ENCODE data around the gene THAP7.

THAP7 gene

GRCh38 chr22:21030032-21030431, 28.1 kb upstream of the THAP7 start:
- TF ChIP-seq FOXP2 (optimal IDR thresholded peaks at IDR 0.05; ENCODE audit: borderline replicate concordance, extremely low read depth, extremely low read length, insufficient read depth) = no peak
- TF ChIP-seq REST (IDR thresholded peaks at IDR 0.05; ENCODE audit: insufficient read depth in 1 of 2, low read depth in 2 of 2, low read length in 2 of 2) = no peak
- no peak for TF ChIP-seq POLR2AphosphoS5 (IDR thresholded peaks at IDR 0.05; ENCODE audit: low read depth, low read length)
- TF ChIP-seq TAF1 (IDR thresholded peaks at IDR 0.05; ENCODE audit: borderline replicate concordance, insufficient read depth, low read length) = no peak
- no peak for TF ChIP-seq SIN3A (IDR thresholded peaks at IDR 0.05; ENCODE audit: borderline replicate concordance, insufficient read depth, low read length)

GRCh38 chr22:21029486-21030025, 27.6 kb upstream of the THAP7 start:
- TF ChIP-seq SIN3A (IDR thresholded peaks at IDR 0.05; ENCODE audit: borderline replicate concordance, insufficient read depth, low read length) = no peak

- TF ChIP-seq TAF1 (IDR thresholded peaks at IDR 0.05; ENCODE audit: borderline replicate concordance, insufficient read depth, low read length) = no peak
- no peak for TF ChIP-seq SIN3A (IDR thresholded peaks at IDR 0.05; ENCODE audit: borderline replicate concordance, insufficient read depth, low read length)
- no peak for TF ChIP-seq FOXP2 (optimal IDR thresholded peaks at IDR 0.05; ENCODE audit: borderline replicate concordance, extremely low read depth, extremely low read length, insufficient read depth)
- TF ChIP-seq REST (IDR thresholded peaks at IDR 0.05; ENCODE audit: insufficient read depth in 1 of 2, low read depth in 2 of 2, low read length in 2 of 2) = no peak
- no peak for TF ChIP-seq POLR2AphosphoS5 (IDR thresholded peaks at IDR 0.05; ENCODE audit: low read depth, low read length)
Measured at GRCh38 chr22:21028277-21029251, 26.6 kb upstream of the THAP7 start.

GRCh38 chr22:21026783-21027692, 25.1 kb upstream of the THAP7 start:
- TF ChIP-seq TAF1 (IDR thresholded peaks at IDR 0.05; ENCODE audit: borderline replicate concordance, insufficient read depth, low read length) = no peak
- TF ChIP-seq REST (IDR thresholded peaks at IDR 0.05; ENCODE audit: insufficient read depth in 1 of 2, low read depth in 2 of 2, low read length in 2 of 2) = no peak
- no peak for TF ChIP-seq FOXP2 (optimal IDR thresholded peaks at IDR 0.05; ENCODE audit: borderline replicate concordance, extremely low read depth, extremely low read length, insufficient read depth)
- no peak for TF ChIP-seq POLR2AphosphoS5 (IDR thresholded peaks at IDR 0.05; ENCODE audit: low read depth, low read length)
- TF ChIP-seq SIN3A (IDR thresholded peaks at IDR 0.05; ENCODE audit: borderline replicate concordance, insufficient read depth, low read length) = no peak

Measured in PFSK-1 (cell line).